Measurements from ENCODE around the gene FOXE1.

DNA sequence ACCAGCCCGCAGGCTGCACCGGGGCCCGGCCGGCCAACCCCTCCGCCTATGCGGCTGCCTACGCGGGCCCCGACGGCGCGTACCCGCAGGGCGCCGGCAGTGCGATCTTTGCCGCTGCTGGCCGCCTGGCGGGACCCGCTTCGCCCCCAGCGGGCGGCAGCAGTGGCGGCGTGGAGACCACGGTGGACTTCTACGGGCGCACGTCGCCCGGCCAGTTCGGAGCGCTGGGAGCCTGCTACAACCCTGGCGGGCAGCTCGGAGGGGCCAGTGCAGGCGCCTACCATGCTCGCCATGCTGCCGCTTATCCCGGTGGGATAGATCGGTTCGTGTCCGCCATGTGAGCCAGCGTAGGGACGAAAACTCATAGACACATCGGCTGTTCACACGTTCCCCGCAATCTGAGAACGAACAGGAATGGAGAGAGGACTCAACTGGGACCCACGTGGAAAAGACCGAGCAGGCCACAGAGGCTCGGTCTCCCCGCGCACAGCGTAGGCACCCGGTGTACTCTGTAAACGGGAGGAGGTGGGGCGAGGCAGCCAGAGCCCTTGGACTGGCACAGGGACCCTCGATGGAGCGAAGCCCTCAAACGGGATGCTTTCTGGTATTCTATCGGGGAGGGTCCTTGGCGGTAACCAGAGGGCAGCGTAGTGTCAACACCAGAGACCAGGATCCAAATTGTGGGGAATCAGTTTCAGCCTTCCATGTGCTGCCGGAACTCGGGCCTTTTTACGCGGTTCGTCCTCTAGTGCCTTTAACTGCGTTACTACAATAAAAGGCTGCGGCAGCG, 1.9 kb downstream of the FOXE1 start:
- TF ChIP-seq, protein P1, sequence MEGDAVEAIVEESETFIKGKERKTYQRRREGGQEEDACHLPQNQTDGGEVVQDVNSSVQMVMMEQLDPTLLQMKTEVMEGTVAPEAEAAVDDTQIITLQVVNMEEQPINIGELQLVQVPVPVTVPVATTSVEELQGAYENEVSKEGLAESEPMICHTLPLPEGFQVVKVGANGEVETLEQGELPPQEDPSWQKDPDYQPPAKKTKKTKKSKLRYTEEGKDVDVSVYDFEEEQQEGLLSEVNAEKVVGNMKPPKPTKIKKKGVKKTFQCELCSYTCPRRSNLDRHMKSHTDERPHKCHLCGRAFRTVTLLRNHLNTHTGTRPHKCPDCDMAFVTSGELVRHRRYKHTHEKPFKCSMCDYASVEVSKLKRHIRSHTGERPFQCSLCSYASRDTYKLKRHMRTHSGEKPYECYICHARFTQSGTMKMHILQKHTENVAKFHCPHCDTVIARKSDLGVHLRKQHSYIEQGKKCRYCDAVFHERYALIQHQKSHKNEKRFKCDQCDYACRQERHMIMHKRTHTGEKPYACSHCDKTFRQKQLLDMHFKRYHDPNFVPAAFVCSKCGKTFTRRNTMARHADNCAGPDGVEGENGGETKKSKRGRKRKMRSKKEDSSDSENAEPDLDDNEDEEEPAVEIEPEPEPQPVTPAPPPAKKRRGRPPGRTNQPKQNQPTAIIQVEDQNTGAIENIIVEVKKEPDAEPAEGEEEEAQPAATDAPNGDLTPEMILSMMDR (IDR thresholded peaks at IDR 0.05; ENCODE audit: low read depth, low read length, missing input control) = no peak
- no peak for TF ChIP-seq TAF1 (conservative IDR thresholded peaks at IDR 0.05)
- no peak for TF ChIP-seq RAD21 (IDR thresholded peaks at IDR 0.05)
- no peak for TF ChIP-seq EGR1 (IDR thresholded peaks at IDR 0.05; ENCODE audit: low read depth in 2 of 2)
- TF ChIP-seq, protein P2, sequence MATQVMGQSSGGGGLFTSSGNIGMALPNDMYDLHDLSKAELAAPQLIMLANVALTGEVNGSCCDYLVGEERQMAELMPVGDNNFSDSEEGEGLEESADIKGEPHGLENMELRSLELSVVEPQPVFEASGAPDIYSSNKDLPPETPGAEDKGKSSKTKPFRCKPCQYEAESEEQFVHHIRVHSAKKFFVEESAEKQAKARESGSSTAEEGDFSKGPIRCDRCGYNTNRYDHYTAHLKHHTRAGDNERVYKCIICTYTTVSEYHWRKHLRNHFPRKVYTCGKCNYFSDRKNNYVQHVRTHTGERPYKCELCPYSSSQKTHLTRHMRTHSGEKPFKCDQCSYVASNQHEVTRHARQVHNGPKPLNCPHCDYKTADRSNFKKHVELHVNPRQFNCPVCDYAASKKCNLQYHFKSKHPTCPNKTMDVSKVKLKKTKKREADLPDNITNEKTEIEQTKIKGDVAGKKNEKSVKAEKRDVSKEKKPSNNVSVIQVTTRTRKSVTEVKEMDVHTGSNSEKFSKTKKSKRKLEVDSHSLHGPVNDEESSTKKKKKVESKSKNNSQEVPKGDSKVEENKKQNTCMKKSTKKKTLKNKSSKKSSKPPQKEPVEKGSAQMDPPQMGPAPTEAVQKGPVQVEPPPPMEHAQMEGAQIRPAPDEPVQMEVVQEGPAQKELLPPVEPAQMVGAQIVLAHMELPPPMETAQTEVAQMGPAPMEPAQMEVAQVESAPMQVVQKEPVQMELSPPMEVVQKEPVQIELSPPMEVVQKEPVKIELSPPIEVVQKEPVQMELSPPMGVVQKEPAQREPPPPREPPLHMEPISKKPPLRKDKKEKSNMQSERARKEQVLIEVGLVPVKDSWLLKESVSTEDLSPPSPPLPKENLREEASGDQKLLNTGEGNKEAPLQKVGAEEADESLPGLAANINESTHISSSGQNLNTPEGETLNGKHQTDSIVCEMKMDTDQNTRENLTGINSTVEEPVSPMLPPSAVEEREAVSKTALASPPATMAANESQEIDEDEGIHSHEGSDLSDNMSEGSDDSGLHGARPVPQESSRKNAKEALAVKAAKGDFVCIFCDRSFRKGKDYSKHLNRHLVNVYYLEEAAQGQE (IDR thresholded peaks at IDR 0.05) = no peak
- no peak for TF ChIP-seq SP1 (IDR thresholded peaks at IDR 0.05)
- TF ChIP-seq FOXA1 (IDR thresholded peaks at IDR 0.05) = no peak
- TF ChIP-seq, protein P3, sequence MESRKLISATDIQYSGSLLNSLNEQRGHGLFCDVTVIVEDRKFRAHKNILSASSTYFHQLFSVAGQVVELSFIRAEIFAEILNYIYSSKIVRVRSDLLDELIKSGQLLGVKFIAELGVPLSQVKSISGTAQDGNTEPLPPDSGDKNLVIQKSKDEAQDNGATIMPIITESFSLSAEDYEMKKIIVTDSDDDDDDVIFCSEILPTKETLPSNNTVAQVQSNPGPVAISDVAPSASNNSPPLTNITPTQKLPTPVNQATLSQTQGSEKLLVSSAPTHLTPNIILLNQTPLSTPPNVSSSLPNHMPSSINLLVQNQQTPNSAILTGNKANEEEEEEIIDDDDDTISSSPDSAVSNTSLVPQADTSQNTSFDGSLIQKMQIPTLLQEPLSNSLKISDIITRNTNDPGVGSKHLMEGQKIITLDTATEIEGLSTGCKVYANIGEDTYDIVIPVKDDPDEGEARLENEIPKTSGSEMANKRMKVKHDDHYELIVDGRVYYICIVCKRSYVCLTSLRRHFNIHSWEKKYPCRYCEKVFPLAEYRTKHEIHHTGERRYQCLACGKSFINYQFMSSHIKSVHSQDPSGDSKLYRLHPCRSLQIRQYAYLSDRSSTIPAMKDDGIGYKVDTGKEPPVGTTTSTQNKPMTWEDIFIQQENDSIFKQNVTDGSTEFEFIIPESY (IDR thresholded peaks at IDR 0.05) = no peak

Data from liver (tissue), 3 donors.